ENCODE measurements around the gene MTSS2.

GRCh38 chr16:70685061-70685937 is 554 bp downstream of the MTSS2 start:
- TF ChIP-seq, protein P1, sequence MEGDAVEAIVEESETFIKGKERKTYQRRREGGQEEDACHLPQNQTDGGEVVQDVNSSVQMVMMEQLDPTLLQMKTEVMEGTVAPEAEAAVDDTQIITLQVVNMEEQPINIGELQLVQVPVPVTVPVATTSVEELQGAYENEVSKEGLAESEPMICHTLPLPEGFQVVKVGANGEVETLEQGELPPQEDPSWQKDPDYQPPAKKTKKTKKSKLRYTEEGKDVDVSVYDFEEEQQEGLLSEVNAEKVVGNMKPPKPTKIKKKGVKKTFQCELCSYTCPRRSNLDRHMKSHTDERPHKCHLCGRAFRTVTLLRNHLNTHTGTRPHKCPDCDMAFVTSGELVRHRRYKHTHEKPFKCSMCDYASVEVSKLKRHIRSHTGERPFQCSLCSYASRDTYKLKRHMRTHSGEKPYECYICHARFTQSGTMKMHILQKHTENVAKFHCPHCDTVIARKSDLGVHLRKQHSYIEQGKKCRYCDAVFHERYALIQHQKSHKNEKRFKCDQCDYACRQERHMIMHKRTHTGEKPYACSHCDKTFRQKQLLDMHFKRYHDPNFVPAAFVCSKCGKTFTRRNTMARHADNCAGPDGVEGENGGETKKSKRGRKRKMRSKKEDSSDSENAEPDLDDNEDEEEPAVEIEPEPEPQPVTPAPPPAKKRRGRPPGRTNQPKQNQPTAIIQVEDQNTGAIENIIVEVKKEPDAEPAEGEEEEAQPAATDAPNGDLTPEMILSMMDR (IDR thresholded peaks at IDR 0.05; ENCODE audit: insufficient read depth, low read length, poor library complexity, severe bottlenecking), result no peak
- TF ChIP-seq EZH2phosphoT487 (conservative IDR thresholded peaks at IDR 0.05; ENCODE audit: low read length), result no peak
